PC-9 (cell line): ENCODE results near the gene ITPR3. TPM values are rescaled to one million over a fixed set of nuclear protein-coding genes. Genes with fewer than 3 reads are reported as not detected.

Experiments
- BruUV-seq: library from RNA; stranded (reverse); fragments of 400-500 nt; replicated peaks from 2 replicates; lab custom pipeline; 2021; lab: Mats Ljungman, UMichigan
- CTCF ChIA-PET: fragments of 300-600 bp; sonication (Branson Sonifier 250); formaldehyde crosslinking; loops from one replicate; lab custom pipeline; 2022; ENCODE audit warnings: antibody characterized with exemption; lab: Charles Lee
- POLR2A ChIA-PET: fragments of 300-600 bp; sonication (Branson Sonifier 250); formaldehyde crosslinking; loops from one replicate; lab custom pipeline; 2022; ENCODE audit warnings: antibody characterized with exemption; ENCODE audit not compliant: unreplicated experiment; lab: Charles Lee
- DNase-seq, 2 experiments: peaks; one replicate each; pipeline versions ENCODE4 v3.0.0 to v3.0.0-alpha.2; 2015 to 2022; ENCODE audit warnings: mixed read lengths in 1 of 2
- H2AFZ ChIP-seq: fragments of 200-600 bp; sonication (generic); 2 replicates; pipeline ENCODE4 v1.8.1; 2017; ENCODE audit warnings: antibody characterized with exemption
- H3F3A ChIP-seq: fragments of 200-600 bp; sonication (generic); 2 replicates; pipeline ENCODE4 v1.8.1; 2017; ENCODE audit warnings: antibody characterized with exemption, mild to moderate bottlenecking, low read depth; ENCODE audit not compliant: insufficient read depth
- H3K27ac ChIP-seq: fragments of 200-600 bp; sonication (generic); 2 replicates; pipeline ENCODE4 v1.6.1; 2016; ENCODE audit warnings: mixed run types
- H3K27me3 ChIP-seq: fragments of 200-600 bp; sonication (generic); 2 replicates; pipeline ENCODE4 v1.6.1; 2016; ENCODE audit warnings: low read depth, mixed run types; ENCODE audit not compliant: insufficient read depth
- H3K36me3 ChIP-seq: fragments of 200-600 bp; sonication (generic); 2 replicates; pipeline ENCODE4 v1.6.1; 2016; ENCODE audit warnings: low read depth, mixed run types
- H3K4me1 ChIP-seq: fragments of 200-600 bp; sonication (generic); replicated peaks from 2 replicates; pipeline ENCODE4 v1.6.1; 2016; ENCODE audit warnings: mixed run types; ENCODE audit not compliant: insufficient read depth
- H3K4me2 ChIP-seq: fragments of 200-600 bp; sonication (generic); 2 replicates; pipeline ENCODE4 v1.6.1; 2017; ENCODE audit warnings: mixed run types
- H3K4me3 ChIP-seq: fragments of 200-600 bp; sonication (generic); 2 replicates; pipeline ENCODE4 v1.6.1; 2016; ENCODE audit warnings: mixed run types
- H3K79me2 ChIP-seq: fragments of 200-600 bp; sonication (generic); 2 replicates; pipeline ENCODE4 v1.6.1; 2017; ENCODE audit warnings: low read depth, mixed run types
- H3K9me2 ChIP-seq: fragments of 200-600 bp; sonication (generic); 2 replicates; pipeline ENCODE4 v1.8.1; 2017; ENCODE audit warnings: mild to moderate bottlenecking; ENCODE audit not compliant: insufficient read depth
- H3K9me3 ChIP-seq: fragments of 200-600 bp; sonication (generic); 2 replicates; pipeline ENCODE4 v1.8.1; 2016; ENCODE audit warnings: low read depth; ENCODE audit not compliant: insufficient read depth
- H4K20me1 ChIP-seq: fragments of 200-600 bp; sonication (generic); 2 replicates; pipeline ENCODE4 v1.8.1; 2017; ENCODE audit not compliant: insufficient read depth
- CTCF ChIP-seq: fragments of 200-600 bp; sonication (generic); conservative IDR thresholded peaks from 2 replicates; pipeline ENCODE4 v1.6.1; 2017; ENCODE audit warnings: mixed run types, antibody characterized with exemption, mild to moderate bottlenecking, moderate library complexity
- EZH2 ChIP-seq: fragments of 200-600 bp; sonication (generic); IDR thresholded peaks from 2 replicates; pipeline ENCODE4 v1.8.0; 2017; ENCODE audit warnings: antibody characterized with exemption, low read depth
- intact Hi-C: fragments of 100-400 bp; cut with micrococcal nuclease; formaldehyde crosslinking; loops from one replicate; pipeline ENCODE4 v1.10.0; 2022; ENCODE audit not compliant: unreplicated experiment
- total RNA-seq: library from RNA; stranded (reverse); gene quantifications from 2 replicates; pipeline ENCODE4 v1.2.3, GENCODE V29; 2021

The ITPR3 gene
- total RNA-seq, 1 experiment from 2014 or later: 86.9 TPM

- intact Hi-C loops: loop anchor here (1.0 kb wide), 1 partner anchor 9 kb away; no protein-coding TSS in a partner anchor
- POLR2A ChIA-PET: interaction anchor here (0.6 kb wide), 2 partner anchors 20 to 21 kb away, joined by 3 read pairs; partner anchors contain the start of genes BAK1 and ITPR3
Measured at GRCh38 chr6:33599413-33599938, 21.6 kb upstream of the ITPR3 start.

GRCh38 chr6:33600761-33601160 lies 20.4 kb upstream of the ITPR3 start:
- H3K4me1 ChIP-seq: peaks cover 52% of the 10 kb centered on the region
- intact Hi-C loops: no loop called here
- no peaks in the 10 kb centered on the region for H3K79me2 ChIP-seq
- no peaks in the 10 kb centered on the region for H3K9me2 ChIP-seq
- H3K27me3 ChIP-seq: no peaks in the 10 kb centered on the region
- no peak overlapping the region for H2AFZ ChIP-seq
- POLR2A ChIA-PET: interaction anchor here (0.6 kb wide), 1 partner anchor 20 kb away, joined by 3 read pairs; the partner anchor contains the start of gene ITPR3
- H3K4me3 ChIP-seq: no peak overlapping the region
- H3F3A ChIP-seq: peaks cover 51% of the 10 kb centered on the region
- TF ChIP-seq EZH2 (no peak), CTCF (no peak)
- no peaks in the 10 kb centered on the region for H3K36me3 ChIP-seq
- H3K9me3 ChIP-seq: peaks cover 11% of the 10 kb centered on the region
- no peaks in the 10 kb centered on the region for H4K20me1 ChIP-seq
- H3K4me2 ChIP-seq: no peak overlapping the region
- BruUV-seq: no TSS peak
- H3K27ac ChIP-seq: 0 out of 2 replicates have a peak overlapping the region, but pooled peaks have one; percentile 53
- DNase-seq: no peak
- CTCF ChIA-PET: no interaction called here

More at GRCh38 chr6:33599413-33599938, 21.6 kb upstream of the ITPR3 start:
- H3K9me2 ChIP-seq: no peaks in the 10 kb centered on the region
- H3K4me3 ChIP-seq: no peak overlapping the region
- H3K4me2 ChIP-seq: peak overlapping the region; percentile 45
- no peaks in the 10 kb centered on the region for H3K27me3 ChIP-seq
- H3K79me2 ChIP-seq: no peaks in the 10 kb centered on the region
- H4K20me1 ChIP-seq: no peaks in the 10 kb centered on the region
- peak; percentile 74 to 90 for DNase-seq
- no TSS peak for BruUV-seq
- no peaks in the 10 kb centered on the region for H3K36me3 ChIP-seq
- peaks cover 56% of the 10 kb centered on the region for H3K4me1 ChIP-seq
- TF ChIP-seq CTCF (no peak), EZH2 (no peak)
- H2AFZ ChIP-seq: no peak overlapping the region
- H3K27ac ChIP-seq: peak overlapping the region; percentile 53
- CTCF ChIA-PET: no interaction called here
- H3F3A ChIP-seq: peaks cover 48% of the 10 kb centered on the region
- H3K9me3 ChIP-seq: peaks cover 2% of the 10 kb centered on the region

GRCh38 chr6:33602180-33602579 lies 18.9 kb upstream of the ITPR3 start:
- Histone ChIP-seq H3F3A (peaks cover 51% of the 10 kb centered on the region), H4K20me1 (no peaks in the 10 kb centered on the region), H3K4me1 (peaks cover 50% of the 10 kb centered on the region), H3K27ac (no peak overlapping the region), H3K4me2 (no peak overlapping the region), H3K79me2 (no peaks in the 10 kb centered on the region), H3K4me3 (no peak overlapping the region), H3K9me3 (peaks cover 11% of the 10 kb centered on the region), H3K9me2 (no peaks in the 10 kb centered on the region), H2AFZ (no peak overlapping the region), H3K36me3 (no peaks in the 10 kb centered on the region), H3K27me3 (no peaks in the 10 kb centered on the region)
- TF ChIP-seq CTCF (no peak), EZH2 (no peak)
- intact Hi-C loops: no loop called here
- ChIA-PET CTCF (no interaction called here), POLR2A (no interaction called here)
- BruUV-seq: no TSS peak
- no peak for DNase-seq
